GM12878 (cell line): Measurements from ENCODE around the gene GON4L. TPM values are rescaled to one million over a fixed set of nuclear protein-coding genes. Genes with fewer than 3 reads are reported as not detected.
A peak's percentile ranks its signal among the peaks of the same experiment; 100 is the strongest.

ENCODE experiments used
- ATAC-seq: fragments of 200-7000 bp; cut with Tn5 transposase; 3 replicates; pipeline ENCODE4 v1.9.1; 2020; ENCODE audit warnings: mild to moderate bottlenecking, moderate library complexity
- BruUV-seq: library from RNA; stranded (reverse); fragments of 400-500 nt; replicated peaks from 2 replicates; lab custom pipeline; 2021; lab: Mats Ljungman, UMichigan
- CTCF ChIA-PET: fragments of 300-600 bp; sonication (Branson Sonifier 250); formaldehyde crosslinking; extraction: SDS; loops from one replicate; lab custom pipeline; 2021; ENCODE audit warnings: inconsistent platforms; lab: Yijun Ruan, JAX
- POLR2A ChIA-PET: fragments of 350-600 bp; formaldehyde crosslinking; extraction: SDS; loops from one replicate; lab custom pipeline; 2021; ENCODE audit warnings: inconsistent platforms; lab: Charles Lee
- RAD21 ChIA-PET: fragments of 300-600 bp; sonication (Branson Sonifier 250); formaldehyde crosslinking; loops from one replicate; lab custom pipeline; 2023; ENCODE audit warnings: antibody characterized with exemption; ENCODE audit not compliant: unreplicated experiment; lab: Charles Lee
- SMC1A ChIA-PET: fragments of 300-600 bp; sonication (Branson Sonifier 250); formaldehyde crosslinking; loops from one replicate; lab custom pipeline; 2023; ENCODE audit not compliant: unreplicated experiment, uncharacterized antibody; lab: Charles Lee
- DNase-seq: peaks from one replicate; pipeline ENCODE4 v3.0.0-alpha.2; 2011; ENCODE audit warnings: low read depth, low spot score
- FAIRE-seq: peaks from 3 replicates; lab custom pipeline; 2011; peaks lifted over from hg19 to GRCh38; lab: Jason Lieb, UNC
- H2AFZ ChIP-seq: 2 replicates; pipeline ENCODE4 v1.6.0; 2011; ENCODE audit warnings: low read depth, low read length, control low read depth; ENCODE audit not compliant: control insufficient read depth
- H3K27ac ChIP-seq: 2 replicates; pipeline ENCODE4 v1.5.1; 2011; ENCODE audit warnings: control low read depth; ENCODE audit not compliant: control insufficient read depth, insufficient read depth
- H3K27me3 ChIP-seq, 2 experiments: replicated peaks in 1 of 2; 2 replicates each; pipeline versions ENCODE4 v1.6.0 to v1.6.1; 2011; ENCODE audit warnings: low read length in 1 of 2; ENCODE audit not compliant: control insufficient read depth in 2 of 2, insufficient read depth in 2 of 2
- H3K36me3 ChIP-seq, 2 experiments: 2 replicates each; pipeline ENCODE4 v1.5.1; 2011; ENCODE audit warnings: low read length in 1 of 2; ENCODE audit not compliant: control insufficient read depth in 2 of 2, insufficient read depth in 2 of 2
- H3K4me1 ChIP-seq: 2 replicates; pipeline ENCODE4 v1.6.1; 2011; ENCODE audit warnings: mild to moderate bottlenecking, low read length, moderate library complexity, mixed read lengths; ENCODE audit not compliant: control insufficient read depth, insufficient read depth
- H3K4me2 ChIP-seq: 2 replicates; pipeline ENCODE4 v1.6.0; 2011; ENCODE audit warnings: control low read depth; ENCODE audit not compliant: control insufficient read depth, insufficient read depth
- H3K4me3 ChIP-seq: fragments of 200-600 bp; sonication (generic); 2 replicates; pipeline ENCODE4 v1.5.1; 2016
- H3K79me2 ChIP-seq: 2 replicates; pipeline ENCODE4 v1.6.0; 2011; ENCODE audit warnings: low read length; ENCODE audit not compliant: control insufficient read depth, insufficient read depth
- H3K9ac ChIP-seq: 2 replicates; pipeline ENCODE4 v1.8.0; 2011; ENCODE audit warnings: low read length, control low read depth, mixed read lengths; ENCODE audit not compliant: control insufficient read depth, insufficient read depth
- H3K9me3 ChIP-seq: replicated peaks from 3 replicates; pipeline ENCODE4 v1.5.1; 2011; ENCODE audit warnings: mild to moderate bottlenecking, low read length; ENCODE audit not compliant: control insufficient read depth, insufficient read depth
- H4K20me1 ChIP-seq: 2 replicates; pipeline ENCODE4 v1.6.0; 2011; ENCODE audit not compliant: control insufficient read depth, insufficient read depth
- CBX3 ChIP-seq: fragments of 200-600 bp; sonication (generic); IDR thresholded peaks from 2 replicates; pipeline ENCODE4 v1.6.1; 2016; ENCODE audit warnings: low read depth, borderline replicate concordance
- CHD4 ChIP-seq: fragments of 200-600 bp; sonication (generic); IDR thresholded peaks from 2 replicates; pipeline ENCODE4 v1.6.1; 2016; ENCODE audit warnings: mild to moderate bottlenecking
- EP300 ChIP-seq, 2 experiments: fragments of 150-350 bp in 1 of 2; IDR thresholded peaks; 2 replicates each; pipeline ENCODE4 v1.6.1; 2011 to 2012; ENCODE audit warnings: low read depth in 2 of 2, low read length in 2 of 2, borderline replicate concordance in 1 of 2, improper control_type of control experiment in 1 of 2, inconsistent platforms in 1 of 2; ENCODE audit not compliant: control insufficient read depth in 1 of 2
- MYC ChIP-seq: IDR thresholded peaks from 2 replicates; pipeline ENCODE4 v1.6.1; 2011; ENCODE audit warnings: mild to moderate bottlenecking, low read length, moderate library complexity, inconsistent platforms; ENCODE audit not compliant: insufficient read depth, insufficient replicate concordance, insufficient read length, severe bottlenecking
- RAD51 ChIP-seq: fragments of 450-650 bp; IDR thresholded peaks from 2 replicates; pipeline ENCODE4 v1.6.1; 2016; ENCODE audit warnings: moderate library complexity, mild to moderate bottlenecking, inconsistent platforms
- RUNX3 ChIP-seq: IDR thresholded peaks from 2 replicates; pipeline ENCODE4 v1.6.1; 2012; ENCODE audit warnings: low read length, inconsistent platforms
- YBX1 ChIP-seq: fragments of 450-650 bp; IDR thresholded peaks from 2 replicates; pipeline ENCODE4 v1.6.1; 2016; ENCODE audit warnings: antibody characterized with exemption
- ZNF24 ChIP-seq: fragments of 450-650 bp; IDR thresholded peaks from 2 replicates; pipeline ENCODE4 v1.6.1; 2017; ENCODE audit warnings: antibody characterized with exemption, mild to moderate bottlenecking
- WGBS: methylation state at CpG from one replicate; pipeline ENCODE4 v1.1.6; 2016; ENCODE audit warnings: low lambda C conversion rate; ENCODE audit not compliant: insufficient replicate concordance, insufficient coverage; ENCODE audit errors: missing lambda C conversion rate; 5-methylcytosine and 5-hydroxymethylcytosine counted together
- in situ Hi-C: fragments of 300-500 bp; cut with MboI; formaldehyde crosslinking; loops from 9 replicates; pipeline ENCODE4 v1.14.3; 2018; ENCODE audit warnings: mixed read lengths
- intact Hi-C: fragments of 100-400 bp; cut with micrococcal nuclease; formaldehyde crosslinking; loops from one replicate; pipeline ENCODE4 v1.14.2; 2022; ENCODE audit not compliant: unreplicated experiment
- polyA plus RNA-seq, 11 experiments: library from polyadenylated mRNA; depleted of rRNA in 4 of 11; unstranded in 6 of 11; stranded (reverse) in 5 of 11; fragments of >200 nt; fragmentation: Nextera tagmentation in 4 of 11; fragmentation: Illumina TruSeq in 1 of 11; extraction: Ambion mirVana in 4 of 11; extraction: Trizol in 1 of 11; gene quantifications; 1 replicate in 1 of 11; 2 replicates in 10 of 11; pipeline versions ENCODE4 v1.2.1 to v1.2.3, GENCODE V29; 2011 to 2016; ENCODE audit warnings: inconsistent platforms in 2 of 11, missing spikeins in 2 of 11, low read depth in 1 of 11
- total RNA-seq, 4 experiments: library from RNA; depleted of rRNA in 3 of 4; stranded (reverse); fragments of >200 nt in 3 of 4; fragmentation: Illumina TruSeq in 1 of 4; extraction: Trizol in 1 of 4; gene quantifications; 2 replicates each; pipeline versions ENCODE4 v1.2.1 to v1.2.3, GENCODE V29; 2013 to 2021

GON4L gene
- total and polyA plus RNA-seq, 10 of the 15 experiments (the other 5 are each of a cell fraction or from before 2014, with no cell fraction given) = 17.7 to 40.7 (median 28.0) TPM

GRCh38 chr1:155893389-155894142, 36.6 kb upstream of the GON4L start:
- in situ Hi-C loops = no loop called here
- DNase-seq = no peak
- FAIRE-seq = no peak
- WGBS = 86% methylated on average over 10 of the region's 10 CpGs
- POLR2A ChIA-PET = interaction anchor here (1.2 to 2.0 kb wide), 2 partner anchors 10 to 30 kb away, joined by 3 to 10 read pairs; no protein-coding TSS in a partner anchor
- no peak overlapping the region for H3K9ac ChIP-seq
- SMC1A ChIA-PET = interaction anchor here (1.3 to 3.4 kb wide), 2 partner anchors 10 to 32 kb away, joined by 6 to 17 read pairs; no protein-coding TSS in a partner anchor
- H3K79me2 ChIP-seq = no peaks in the 10 kb centered on the region
- RAD21 ChIA-PET = interaction anchor here (0.6 to 0.7 kb wide), 2 partner anchors 11 to 34 kb away, joined by 3 read pairs; partner anchors contain the start of gene SYT11
- no peak overlapping the region for H3K4me2 ChIP-seq
- peaks cover 0 to 5% of the 10 kb centered on the region in 2 experiments; a peak in 1 of 4 replicates for H3K36me3 ChIP-seq
- H3K27me3 ChIP-seq = no peaks in the 10 kb centered on the region
- no peak for ATAC-seq
- H4K20me1 ChIP-seq = no peaks in the 10 kb centered on the region
- TF ChIP-seq YBX1 (no peak), RAD51 (0 out of 2 replicates have a peak, but pooled peaks have one; percentile 19), RUNX3 (no peak), ZNF24 (no peak), EP300 (IDR thresholded peaks at IDR 0.05; ENCODE audit: borderline replicate concordance in 1 of 2, control insufficient read depth in 1 of 2, low read depth in 2 of 2, low read length in 2 of 2) (no peak), CHD4 (no peak), MYC (no peak), CBX3 (no peak)
- BruUV-seq = no TSS peak
- H3K27ac ChIP-seq = no peak overlapping the region
- intact Hi-C loops = no loop called here
- no peak overlapping the region for H3K4me3 ChIP-seq
- H2AFZ ChIP-seq = no peak overlapping the region
- no peaks in the 10 kb centered on the region for H3K9me3 ChIP-seq
- no peaks in the 10 kb centered on the region for H3K4me1 ChIP-seq
- CTCF ChIA-PET = interaction anchor here (0.8 to 1.3 kb wide), 4 partner anchors 21 to 173 kb away, joined by 3 to 4 read pairs (median 3); partner anchors contain the start of gene SYT11
